Esophagus muscularis mucosa (tissue), 4 donors: ENCODE measurements around the gene HIP1R.

Experiments used
- EP300 ChIP-seq: sonication (generic); formaldehyde crosslinking; IDR thresholded peaks from one replicate; pipeline ENCODE4 v1.6.1; 2017; ENCODE audit warnings: antibody characterized with exemption
- POLR2A ChIP-seq: fragments of 450-650 bp; IDR thresholded peaks from one replicate; pipeline ENCODE4 v1.6.1; 2017; ENCODE audit warnings: antibody characterized with exemption, moderate library complexity, mild to moderate bottlenecking, low read depth
- POLR2AphosphoS5 ChIP-seq, 2 donors: sonication (generic); formaldehyde crosslinking; IDR thresholded peaks; one replicate each; pipeline ENCODE4 v1.6.1; 2017; ENCODE audit warnings: antibody characterized with exemption in 2 of 2
- TF ChIP-seq, protein P1 (sequence below), 3 experiments: fragments of 200-600 bp in 2 of 3; fragments of 450-650 bp in 1 of 3; sonication (generic) in 2 of 3; IDR thresholded peaks; one replicate each; pipeline ENCODE4 v1.5.1; 2017 to 2019; ENCODE audit warnings: antibody characterized with exemption in 3 of 3, mild to moderate bottlenecking in 2 of 3, moderate library complexity in 1 of 3

DNA sequence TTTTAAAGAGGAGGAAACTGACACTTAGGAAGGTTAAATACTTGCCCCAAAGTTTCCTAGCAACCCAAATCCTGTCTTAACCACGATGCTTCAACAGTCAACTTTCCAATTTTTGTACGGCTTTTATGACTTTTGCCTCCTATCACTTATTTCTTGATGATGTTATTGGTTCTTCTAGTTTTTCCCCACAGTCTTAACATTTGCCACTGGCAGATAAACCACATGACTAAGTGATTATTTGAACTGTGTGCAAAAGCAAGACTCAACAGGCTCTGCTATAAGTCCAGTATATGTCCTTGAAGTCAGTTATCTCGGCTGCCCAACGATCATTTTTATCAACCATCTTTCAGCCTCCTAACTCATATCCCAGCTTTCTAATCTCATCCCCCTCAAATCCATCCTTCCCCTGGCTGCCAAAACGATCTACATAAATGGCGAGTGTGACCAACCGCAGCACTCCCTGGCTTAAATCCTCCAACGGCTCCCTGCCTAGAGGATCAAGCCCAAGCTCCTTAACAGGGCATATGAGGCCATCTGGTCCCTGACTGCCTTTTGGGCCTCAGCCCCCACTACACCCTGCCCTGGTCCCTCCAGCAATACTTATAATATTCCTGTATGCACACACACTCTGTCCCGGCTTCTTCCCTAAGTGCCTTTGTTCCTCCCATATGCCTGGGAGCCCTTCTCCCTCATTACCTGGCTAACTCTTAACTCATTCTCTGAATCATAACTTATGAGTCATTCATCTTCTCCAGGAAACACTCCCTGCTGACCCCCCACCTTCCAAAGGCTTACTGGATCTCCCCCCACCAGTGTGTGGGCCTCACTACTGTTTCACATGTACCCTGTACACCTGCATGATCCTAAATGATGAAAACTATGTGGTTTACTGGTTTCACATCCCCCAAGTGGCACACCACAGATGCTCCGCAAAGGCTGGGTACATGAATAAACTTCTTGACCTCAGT is 51.9 kb downstream of the HIP1R start:
- TF ChIP-seq POLR2AphosphoS5 (IDR thresholded peaks at IDR 0.05) = no peak
- TF ChIP-seq, protein P1, sequence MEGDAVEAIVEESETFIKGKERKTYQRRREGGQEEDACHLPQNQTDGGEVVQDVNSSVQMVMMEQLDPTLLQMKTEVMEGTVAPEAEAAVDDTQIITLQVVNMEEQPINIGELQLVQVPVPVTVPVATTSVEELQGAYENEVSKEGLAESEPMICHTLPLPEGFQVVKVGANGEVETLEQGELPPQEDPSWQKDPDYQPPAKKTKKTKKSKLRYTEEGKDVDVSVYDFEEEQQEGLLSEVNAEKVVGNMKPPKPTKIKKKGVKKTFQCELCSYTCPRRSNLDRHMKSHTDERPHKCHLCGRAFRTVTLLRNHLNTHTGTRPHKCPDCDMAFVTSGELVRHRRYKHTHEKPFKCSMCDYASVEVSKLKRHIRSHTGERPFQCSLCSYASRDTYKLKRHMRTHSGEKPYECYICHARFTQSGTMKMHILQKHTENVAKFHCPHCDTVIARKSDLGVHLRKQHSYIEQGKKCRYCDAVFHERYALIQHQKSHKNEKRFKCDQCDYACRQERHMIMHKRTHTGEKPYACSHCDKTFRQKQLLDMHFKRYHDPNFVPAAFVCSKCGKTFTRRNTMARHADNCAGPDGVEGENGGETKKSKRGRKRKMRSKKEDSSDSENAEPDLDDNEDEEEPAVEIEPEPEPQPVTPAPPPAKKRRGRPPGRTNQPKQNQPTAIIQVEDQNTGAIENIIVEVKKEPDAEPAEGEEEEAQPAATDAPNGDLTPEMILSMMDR (IDR thresholded peaks at IDR 0.05) = no peak
- no peak for TF ChIP-seq EP300
- no peak for TF ChIP-seq POLR2A
